ENCODE data around the gene TUBA4A. TPM values are rescaled to one million over a fixed set of nuclear protein-coding genes. Genes with fewer than 3 reads are reported as not detected.

The TUBA4A gene
- total RNA-seq, 2 donors from 2014 or later, result 43.5 to 51.2 TPM

- intact Hi-C loops (cut with DNase I), result no loop called here
- peak overlapping the region; percentile 90 to 94 for H3K27ac ChIP-seq
- no peaks in the 10 kb centered on the region for H3K36me3 ChIP-seq
- no peaks in the 10 kb centered on the region for H3K9me3 ChIP-seq
- no peaks in the 10 kb centered on the region for H3K27me3 ChIP-seq (replicated peaks; ENCODE audit: insufficient read depth)
- TF ChIP-seq POLR2AphosphoS5 (IDR thresholded peaks at IDR 0.05) (no peak), POLR2A (IDR thresholded peaks at IDR 0.05) (no peak), CTCF (IDR thresholded peaks at IDR 0.05) (no peak)
- H3K4me3 ChIP-seq, result peak overlapping the region; percentile 74 to 77
- 10% methylated on average over 10 of the region's 10 CpGs for WGBS
- DNase-seq (ENCODE audit: low spot score), result no peak
- peaks cover 24% of the 10 kb centered on the region for H3K4me1 ChIP-seq (replicated peaks)
These were observed 7.9 kb downstream of the TUBA4A start for GRCh38 chr2:219245899-219246230.

- H3K4me1 ChIP-seq (replicated peaks), result peaks cover 20% of the 10 kb centered on the region
- H3K9me3 ChIP-seq, result no peaks in the 10 kb centered on the region
- H3K27me3 ChIP-seq (replicated peaks; ENCODE audit: insufficient read depth), result no peaks in the 10 kb centered on the region
- no peaks in the 10 kb centered on the region for H3K36me3 ChIP-seq
- peak within 1 kb of the TSS; percentile 90 to 94 for H3K27ac ChIP-seq
- intact Hi-C loops (cut with DNase I), result no loop called here
- under 1% methylated on average over 27 of the region's 46 CpGs for whole genome bisulfite sequencing
- peak; percentile 88 for DNase-seq (ENCODE audit: low spot score)
- peak within 1 kb of the TSS; percentile 74 to 77 for H3K4me3 ChIP-seq
- TF ChIP-seq POLR2AphosphoS5 (IDR thresholded peaks at IDR 0.05), result peak; percentile 99
- peak in 2 of 4 experiments; percentile 10 to 33 for TF ChIP-seq CTCF (IDR thresholded peaks at IDR 0.05)
- peak; percentile 78 for TF ChIP-seq POLR2A (IDR thresholded peaks at IDR 0.05)
These were observed 8.4 kb downstream of the TUBA4A start, which contains the start of the genes GLB1L and STK16 for GRCh38 chr2:219245148-219245898. Gene GLB1L, minus strand, starts transcription at chr2:219245444. Its CDS starts 1,871 bp downstream, at chr2:219243573. Gene STK16, plus strand, starts transcription at chr2:219245479. Its CDS starts 521 bp downstream, at chr2:219246000.

- peak overlapping the region; percentile 90 to 94 for H3K27ac ChIP-seq
- peaks cover 15% of the 10 kb centered on the region for H3K4me1 ChIP-seq (replicated peaks)
- 37% methylated on average over 6 of the region's 6 CpGs for WGBS
- no peaks in the 10 kb centered on the region for H3K36me3 ChIP-seq
- no peaks in the 10 kb centered on the region for H3K27me3 ChIP-seq (replicated peaks; ENCODE audit: insufficient read depth)
- TF ChIP-seq POLR2A (IDR thresholded peaks at IDR 0.05) (no peak), CTCF (IDR thresholded peaks at IDR 0.05) (no peak), POLR2AphosphoS5 (IDR thresholded peaks at IDR 0.05) (no peak)
- no peak for DNase-seq (ENCODE audit: low spot score)
- peak overlapping the region; percentile 74 to 77 for H3K4me3 ChIP-seq
- intact Hi-C loops (cut with DNase I), result no loop called here
- H3K9me3 ChIP-seq, result no peaks in the 10 kb centered on the region
These were observed 8.9 kb downstream of the TUBA4A start for GRCh38 chr2:219244789-219245147.

- H3K9me3 ChIP-seq, result no peaks in the 10 kb centered on the region
- TF ChIP-seq POLR2A (IDR thresholded peaks at IDR 0.05) (peak; percentile 12), CTCF (IDR thresholded peaks at IDR 0.05) (no peak)
- WGBS, result 35% methylated on average over 28 of the region's 28 CpGs
- peak overlapping the region in 1 of 2 donors; percentile 8 for H3K4me3 ChIP-seq
- no peaks in the 10 kb centered on the region for H3K36me3 ChIP-seq
- intact Hi-C loops (cut with DNase I), result no loop called here
- no peak for DNase-seq (ENCODE audit: low spot score)
- no peak overlapping the region for H3K27ac ChIP-seq
- peaks cover 3% of the 10 kb centered on the region for H3K4me1 ChIP-seq (replicated peaks)
- H3K27me3 ChIP-seq (replicated peaks; ENCODE audit: insufficient read depth), result no peaks in the 10 kb centered on the region
These were observed 10.4 kb downstream of the TUBA4A start for GRCh38 chr2:219243291-219243761.

- no peak for DNase-seq (ENCODE audit: low spot score)
- no peak for TF ChIP-seq CTCF (IDR thresholded peaks at IDR 0.05)
- no peak overlapping the region for H3K4me3 ChIP-seq
- peaks cover 24 to 36% of the 10 kb centered on the region in 2 donors for H3K36me3 ChIP-seq
- no peak overlapping the region for H3K27ac ChIP-seq
- 95% methylated on average over 3 of the region's 3 CpGs for WGBS
- intact Hi-C loops (cut with DNase I), result no loop called here
- H3K9me3 ChIP-seq, result no peaks in the 10 kb centered on the region
- H3K4me1 ChIP-seq (replicated peaks), result no peaks in the 10 kb centered on the region
- no peaks in the 10 kb centered on the region for H3K27me3 ChIP-seq (replicated peaks; ENCODE audit: insufficient read depth)
These were observed 19.4 kb downstream of the TUBA4A start for GRCh38 chr2:219234331-219234730.
